HG02642 (cell line): ENCODE data around the gene TXNDC2.

ENCODE experiments used
- ATAC-seq: cut with Tn5 transposase; IDR thresholded peaks from one replicate; pipeline ENCODE4 v1.9.1; 2021; ENCODE audit warnings: mild to moderate bottlenecking; ENCODE audit not compliant: unreplicated experiment, poor library complexity

Gene TXNDC2

DNA sequence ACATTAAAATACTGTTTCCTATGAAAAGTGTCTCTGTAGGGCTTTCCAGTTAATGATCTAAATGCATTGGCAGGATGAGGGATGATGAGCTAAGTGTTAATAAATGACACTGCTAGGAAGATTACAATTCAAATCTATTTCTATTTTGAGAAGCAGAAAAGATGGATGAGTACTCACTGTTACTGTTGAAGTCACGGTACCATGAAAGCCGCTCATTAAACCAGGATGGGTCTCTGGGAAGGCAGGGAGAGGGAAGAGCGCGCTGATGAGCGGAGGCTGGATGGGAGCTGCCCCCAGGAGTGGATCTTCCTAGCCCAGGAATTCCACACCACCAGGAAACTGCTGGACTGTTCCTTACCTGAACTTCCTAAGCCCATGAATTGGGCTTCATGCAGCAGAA, 27.1 kb upstream of the TXNDC2 start:
- no peak for ATAC-seq

DNA sequence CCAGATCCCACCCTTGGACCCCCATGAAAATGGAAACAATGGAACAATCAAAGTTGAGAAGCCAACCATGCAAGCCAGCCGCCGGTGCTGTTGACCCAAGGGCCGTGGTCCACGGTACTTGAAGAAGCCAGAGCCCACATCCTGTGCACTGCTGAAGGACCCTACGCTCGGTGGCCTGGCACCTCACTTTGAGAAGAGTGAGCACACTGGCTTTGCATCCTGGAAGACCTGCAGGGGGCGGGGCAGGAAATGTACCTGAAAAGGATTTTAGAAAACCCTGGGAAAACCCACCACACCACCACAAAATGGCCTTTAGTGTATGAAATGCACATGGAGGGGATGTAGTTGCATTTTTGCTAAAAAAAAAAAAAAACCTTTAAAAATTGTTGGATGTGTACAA, 26.5 kb upstream of the TXNDC2 start:
- ATAC-seq: no peak

DNA sequence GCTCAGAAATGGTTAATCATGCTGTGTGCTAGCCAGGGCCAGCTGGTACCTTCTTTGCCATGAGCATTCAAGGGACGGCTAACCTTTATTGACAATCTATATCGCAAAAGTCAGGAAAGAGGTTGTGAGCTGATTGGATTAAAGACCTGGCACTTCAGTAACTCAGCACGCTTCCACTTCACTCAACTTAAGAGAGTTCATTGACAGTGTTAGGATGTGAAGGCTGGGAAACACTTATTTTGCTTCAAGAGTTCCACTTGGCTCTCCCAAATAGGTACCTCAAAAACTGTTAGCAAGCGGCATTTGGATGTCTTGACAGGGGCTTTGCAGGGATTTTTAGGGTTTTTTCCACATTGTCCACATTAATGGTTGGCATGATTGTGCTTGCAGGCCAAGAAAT, 25.1 kb upstream of the TXNDC2 start:
- ATAC-seq: no peak

DNA sequence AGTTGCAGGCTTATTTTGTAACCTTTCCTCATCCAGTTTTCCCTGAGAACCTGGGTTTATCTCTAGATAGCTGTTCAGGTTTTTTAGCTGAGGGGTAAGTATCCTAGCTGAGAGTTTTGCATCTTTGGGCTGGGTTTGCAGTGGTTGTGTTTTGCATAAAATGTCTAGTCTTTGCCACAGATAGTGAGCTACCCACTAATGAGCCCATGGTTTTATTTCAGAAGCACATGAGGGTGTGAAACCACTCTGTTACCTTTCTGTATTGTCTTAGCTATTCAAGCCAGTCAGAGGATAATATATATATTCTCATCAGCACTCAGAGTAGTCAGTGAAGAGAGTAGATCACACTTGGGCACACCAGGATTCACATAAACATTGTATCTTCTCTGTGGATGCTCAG, 24.6 kb upstream of the TXNDC2 start:
- no peak for ATAC-seq

DNA sequence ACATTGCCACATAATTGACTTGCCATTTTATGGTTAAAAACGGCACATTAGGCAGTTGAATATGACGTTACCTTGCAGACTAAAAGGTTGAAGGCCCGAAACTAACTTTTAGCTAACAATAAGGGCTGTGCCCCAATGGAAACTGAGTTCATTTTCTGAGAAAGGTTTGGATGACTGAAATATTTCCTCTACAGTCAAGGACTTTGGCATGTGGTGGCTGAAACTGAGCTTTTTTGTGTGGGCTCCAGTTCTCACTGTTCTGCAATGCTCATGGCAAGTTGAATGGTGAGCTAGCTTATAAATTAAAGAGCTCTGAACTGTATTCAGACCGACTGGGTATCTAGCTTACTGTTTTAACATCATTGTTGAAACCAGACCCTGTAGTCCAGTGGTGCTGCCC, 23.8 kb upstream of the TXNDC2 start:
- no peak for ATAC-seq

DNA sequence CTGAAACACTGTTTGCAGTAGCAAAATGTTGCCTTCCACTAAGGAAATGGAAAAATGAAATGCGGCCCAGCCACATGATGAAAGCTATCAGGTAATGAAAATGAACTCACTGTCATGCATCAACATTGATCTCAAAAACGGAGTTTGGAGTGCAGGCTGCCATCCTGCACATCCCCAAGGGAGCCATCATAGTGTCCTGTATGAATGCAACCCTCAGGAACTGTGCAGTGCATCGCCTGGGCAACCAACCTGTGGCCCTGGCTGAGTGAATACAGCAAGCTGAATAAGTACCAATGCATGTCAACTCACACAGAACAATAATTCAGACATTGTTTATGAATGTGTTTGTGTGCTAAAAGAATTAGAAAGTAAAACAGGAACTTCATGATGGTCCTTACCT, 23.1 kb upstream of the TXNDC2 start:
- ATAC-seq: no peak

DNA sequence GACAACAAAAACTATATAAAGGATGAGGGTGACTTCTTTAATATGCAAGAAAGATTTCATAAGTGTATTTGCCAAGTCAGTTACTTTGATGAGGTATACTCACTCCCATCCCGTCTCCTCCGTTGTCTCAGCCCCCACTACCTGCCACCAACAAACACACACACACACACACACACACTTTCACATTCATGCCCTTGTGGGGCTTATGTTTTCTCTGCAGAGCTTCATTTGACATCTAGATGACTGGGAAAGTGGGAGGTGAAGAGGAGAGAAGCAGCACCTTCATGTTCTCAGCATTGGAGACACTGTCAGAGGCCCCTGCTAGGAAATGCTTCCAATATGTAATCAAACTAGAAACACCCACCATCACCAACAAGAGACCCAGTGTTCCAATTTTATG, 22.5 kb upstream of the TXNDC2 start:
- ATAC-seq: no peak

DNA sequence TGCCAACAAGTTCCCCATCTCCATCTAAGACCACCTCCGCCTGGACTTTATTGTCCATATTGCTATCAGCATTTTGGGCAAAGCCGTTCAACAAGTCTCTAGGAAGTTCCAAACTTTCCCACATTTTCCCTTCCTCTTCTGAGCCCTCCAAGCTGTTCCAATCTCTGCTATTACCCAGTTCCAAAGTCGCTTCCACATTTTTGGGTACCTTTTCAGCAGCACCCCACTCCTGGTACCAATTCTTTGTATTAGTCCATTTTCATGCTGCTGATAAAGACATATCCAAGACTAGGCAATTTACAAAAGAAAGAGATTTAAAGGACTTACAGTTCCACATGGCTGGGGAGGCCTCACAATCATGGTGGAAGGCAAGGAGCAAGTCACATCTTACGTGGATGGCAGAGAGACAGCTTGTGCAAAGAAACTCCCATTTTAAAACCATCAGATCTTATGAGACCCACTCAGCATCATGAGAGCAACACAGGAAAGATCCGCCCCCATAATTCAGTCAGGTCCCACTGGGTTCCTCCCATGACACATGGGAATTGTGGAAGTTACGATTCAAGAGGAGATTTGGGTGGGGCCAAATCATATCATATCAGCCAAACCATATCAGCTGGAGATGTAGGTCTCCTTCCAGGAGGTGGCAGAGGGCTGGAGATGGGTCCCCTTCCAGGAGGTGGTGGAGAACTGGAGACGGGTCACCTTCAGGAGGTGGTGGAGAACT, 19.8 kb upstream of the TXNDC2 start:
- no peak for ATAC-seq

DNA sequence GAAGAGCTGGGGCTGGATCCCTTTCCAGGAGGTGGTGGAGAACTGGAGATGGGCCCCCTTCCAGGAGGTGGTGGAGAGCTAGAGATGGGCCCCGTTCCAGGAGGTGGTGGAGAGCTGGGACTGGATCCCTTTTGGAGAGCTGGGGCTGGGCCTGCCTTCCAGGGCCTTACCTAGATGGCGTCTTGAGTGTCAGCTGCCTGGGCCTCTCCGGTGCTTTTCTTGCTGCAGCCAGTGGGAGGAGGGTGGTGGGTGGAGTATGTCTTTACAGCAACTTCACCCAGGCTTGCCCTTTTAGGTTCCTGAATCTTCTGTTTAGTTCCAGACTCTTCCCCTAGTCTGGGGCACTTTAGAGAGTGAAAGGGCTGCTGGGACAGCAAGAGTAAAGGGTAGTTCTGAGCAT, 19.1 kb upstream of the TXNDC2 start:
- no peak for ATAC-seq

DNA sequence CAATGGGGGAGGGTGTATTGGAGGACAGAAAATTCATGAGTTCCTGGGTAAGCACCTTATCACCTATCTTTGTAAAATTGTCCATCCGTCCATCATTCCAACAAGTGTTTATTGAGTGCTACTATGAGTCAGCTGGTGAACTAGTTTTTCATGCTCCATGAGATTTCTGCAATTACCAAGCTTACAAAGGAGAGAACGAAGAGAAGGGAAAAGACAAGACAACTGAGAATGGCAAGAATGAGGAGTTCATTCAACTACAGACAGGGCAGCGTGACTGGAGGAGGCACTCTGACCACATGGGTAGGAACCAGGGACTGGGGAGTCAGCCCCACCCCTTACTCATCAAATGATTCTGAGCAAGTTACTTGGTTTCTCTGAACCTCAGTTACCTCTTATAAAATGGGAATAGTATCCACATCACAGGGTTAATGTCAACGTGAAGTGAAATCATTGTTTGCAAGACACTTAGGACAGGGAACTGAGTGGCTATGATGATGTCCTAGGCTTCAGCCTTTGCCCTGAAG, 18.6 kb upstream of the TXNDC2 start:
- ATAC-seq: no peak

DNA sequence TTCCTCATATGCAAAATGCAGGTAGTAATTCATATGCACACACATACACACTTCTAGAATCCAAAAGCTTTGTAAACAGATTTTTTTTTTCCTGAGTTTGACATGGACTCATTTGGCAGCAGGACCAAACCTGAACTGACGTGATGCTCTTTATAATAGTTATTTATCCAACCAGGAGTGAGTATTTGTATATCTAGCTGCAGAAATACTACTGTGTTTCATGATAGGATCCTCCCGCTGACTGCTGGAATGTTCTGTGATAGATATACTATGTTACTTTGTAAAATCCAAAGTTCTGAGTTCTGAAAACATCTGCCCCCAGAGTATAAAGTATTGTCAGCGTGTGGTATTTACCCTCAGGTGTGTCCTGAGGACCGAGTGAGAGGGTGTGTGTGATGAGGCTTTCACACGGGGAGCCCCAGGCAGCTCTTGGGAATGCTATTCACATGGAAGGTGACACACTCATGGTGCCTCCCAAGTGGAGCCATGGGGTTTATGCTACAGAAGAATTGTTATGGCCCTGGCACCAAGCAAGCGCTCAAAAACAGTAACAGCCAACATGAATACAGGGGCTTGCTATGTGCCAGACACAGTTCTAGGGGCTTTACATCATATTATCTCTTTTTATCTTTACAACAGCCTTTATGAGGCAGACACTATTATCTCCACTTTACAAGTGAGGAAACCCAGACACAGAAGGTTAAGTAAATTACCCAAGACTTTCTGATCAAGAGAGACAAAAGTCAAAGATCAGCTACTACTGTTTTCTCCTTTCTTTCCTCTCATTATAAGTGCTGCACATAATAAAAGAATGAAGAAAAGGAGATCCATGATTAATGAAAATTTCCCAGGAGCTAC, 16.7 kb upstream of the TXNDC2 start:
- ATAC-seq: no peak

DNA sequence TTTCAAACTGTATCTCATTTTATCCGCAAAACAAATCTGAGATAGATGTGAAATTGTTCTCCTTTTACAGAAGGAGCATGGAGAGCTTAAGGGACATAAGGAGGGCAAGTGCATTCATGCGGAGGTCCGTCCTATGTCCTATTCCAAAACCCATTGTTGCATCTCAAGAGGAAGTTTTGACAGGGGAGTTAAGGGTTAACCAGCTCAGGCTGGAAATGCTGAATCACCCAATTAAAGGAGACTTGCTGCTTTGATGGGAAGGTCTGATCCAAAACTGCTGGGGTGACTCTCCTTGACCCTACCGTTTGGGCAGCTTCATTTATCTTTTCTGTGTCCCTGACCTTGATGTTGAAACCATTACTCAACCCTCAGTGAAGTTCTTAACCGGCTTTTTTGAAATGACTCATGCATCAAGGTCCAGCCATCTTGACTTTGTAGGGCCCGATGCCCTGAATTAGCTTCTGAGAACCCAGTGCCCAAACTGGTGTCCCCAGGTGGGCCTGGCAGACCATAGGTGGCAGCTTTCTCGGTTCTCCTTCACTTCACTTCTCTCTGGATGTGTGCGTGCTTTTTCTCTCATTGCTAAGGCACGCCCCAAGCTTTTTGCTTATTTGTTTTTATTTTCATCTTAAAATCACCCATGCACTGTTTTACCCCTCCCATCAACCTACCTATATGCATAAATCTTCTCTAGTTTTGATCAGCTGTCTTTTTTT, 15.9 kb upstream of the TXNDC2 start:
- ATAC-seq: no peak

DNA sequence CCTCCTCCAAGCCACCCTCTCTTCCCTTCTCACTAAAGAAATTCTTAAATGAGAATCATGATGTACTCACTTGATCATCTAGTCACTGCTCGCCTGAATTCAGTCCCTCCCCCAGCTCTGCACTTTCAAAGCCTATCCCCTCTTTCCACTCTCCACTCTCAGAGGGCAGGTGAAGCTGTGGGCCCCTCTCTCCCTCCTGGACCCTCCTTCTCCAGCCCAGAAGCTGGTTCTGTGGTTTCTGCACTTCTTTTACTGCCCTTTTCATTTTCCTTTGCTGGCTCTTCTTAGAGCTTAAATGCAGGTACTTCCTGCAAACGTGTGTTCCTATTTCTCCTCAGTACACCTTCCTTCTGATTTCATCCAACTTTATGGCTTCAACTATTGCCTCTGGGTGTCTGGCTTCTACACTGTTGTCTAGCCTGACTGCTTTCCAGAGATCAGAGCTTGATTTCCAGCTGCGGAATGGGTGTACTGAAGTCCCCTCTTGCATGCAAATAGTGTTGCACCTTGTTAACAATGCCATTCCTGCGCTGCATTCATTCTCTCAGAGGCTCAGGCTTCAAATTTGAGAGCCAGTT, 15.3 kb upstream of the TXNDC2 start:
- ATAC-seq: no peak

DNA sequence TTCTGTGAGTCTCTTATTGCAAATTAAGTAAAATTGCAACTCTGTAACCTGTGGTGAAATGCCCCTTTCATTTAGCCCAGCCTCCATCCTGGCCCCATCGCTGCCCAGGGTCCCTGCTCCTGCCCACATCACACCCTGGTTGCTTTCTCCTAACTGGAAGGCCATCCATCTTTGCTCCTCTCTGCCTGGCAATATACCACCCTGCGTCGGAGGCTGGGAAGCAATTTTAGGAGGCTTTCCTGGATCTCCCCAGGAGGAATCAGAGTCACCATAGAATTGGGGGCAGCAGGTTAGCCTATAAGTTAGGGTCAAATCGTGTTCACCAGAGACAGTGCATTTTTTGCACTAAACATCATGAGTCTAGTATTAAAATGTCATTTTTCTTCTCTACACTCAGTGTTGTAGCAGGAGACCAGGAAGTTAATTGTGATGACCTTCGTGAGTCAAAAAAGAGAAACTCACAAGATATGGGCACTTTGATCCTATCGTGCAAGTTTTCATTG, 14.5 kb upstream of the TXNDC2 start:
- ATAC-seq: no peak

DNA sequence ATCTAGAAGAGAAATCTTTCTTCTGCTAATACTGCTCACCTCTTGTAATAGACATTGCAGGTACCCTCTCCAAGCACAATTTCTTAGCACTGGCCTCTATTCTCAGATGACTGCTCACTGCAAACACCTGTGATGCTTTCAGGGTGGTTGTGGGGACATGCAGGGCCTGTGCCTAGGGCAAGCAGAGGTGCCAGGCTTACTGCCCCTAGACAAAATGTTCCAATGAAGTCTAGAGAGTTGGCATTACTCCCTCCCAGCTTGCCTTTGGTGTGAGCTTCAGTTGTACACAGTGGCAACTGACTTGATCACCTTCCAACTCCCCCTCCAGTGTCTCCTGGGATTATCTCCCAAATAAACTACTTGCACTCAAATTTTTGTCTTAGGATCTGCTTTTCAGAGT, 12.9 kb upstream of the TXNDC2 start:
- no peak for ATAC-seq

DNA sequence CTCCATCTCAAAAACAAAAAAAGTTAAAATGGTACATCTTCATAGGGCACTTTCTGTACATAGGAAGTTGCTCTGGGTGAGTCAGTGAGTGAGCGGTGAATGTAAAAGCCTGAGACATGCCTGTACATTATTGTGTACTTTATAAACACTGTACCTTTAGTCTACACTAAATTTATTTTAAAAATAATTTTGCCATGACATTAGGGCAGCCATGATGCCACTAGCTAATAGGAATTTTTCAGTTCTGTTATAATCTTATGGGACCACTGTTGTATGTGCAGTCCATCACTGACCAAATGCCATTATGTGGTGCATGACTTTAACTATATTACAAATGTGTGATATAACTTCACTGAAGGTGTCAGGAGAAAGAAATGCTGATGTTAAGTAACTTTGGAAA, 11.0 kb upstream of the TXNDC2 start:
- no peak for ATAC-seq

DNA sequence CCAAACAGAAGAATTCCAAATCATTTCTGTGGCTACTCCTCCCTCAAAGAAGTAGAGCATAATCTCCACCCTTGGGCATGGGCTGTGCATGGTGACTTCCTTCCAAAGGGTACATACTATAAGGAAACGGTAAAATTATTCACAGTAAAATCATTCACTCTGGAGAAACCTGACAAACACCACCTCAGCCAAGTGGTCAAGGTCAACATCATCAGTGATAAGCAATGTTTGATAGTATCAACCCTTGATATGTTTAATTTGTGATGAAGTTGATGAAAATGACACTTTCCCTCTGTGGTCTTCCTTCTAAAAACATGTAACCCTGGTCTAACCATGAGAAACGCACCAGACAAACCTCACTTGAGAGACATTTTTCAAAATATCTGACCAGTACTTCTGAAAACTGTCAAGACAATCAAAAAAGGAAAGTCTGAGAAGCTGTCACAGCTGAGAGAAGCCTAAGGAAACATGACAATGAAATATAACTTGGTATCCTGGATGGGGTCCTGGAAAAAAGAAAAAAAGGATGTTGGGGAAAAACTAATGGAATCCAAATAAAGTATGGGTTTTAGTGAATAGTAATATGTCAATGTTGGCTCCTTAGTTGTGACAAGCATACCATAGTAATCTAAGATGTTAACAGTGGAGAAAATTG, 9.4 kb upstream of the TXNDC2 start:
- no peak for ATAC-seq

DNA sequence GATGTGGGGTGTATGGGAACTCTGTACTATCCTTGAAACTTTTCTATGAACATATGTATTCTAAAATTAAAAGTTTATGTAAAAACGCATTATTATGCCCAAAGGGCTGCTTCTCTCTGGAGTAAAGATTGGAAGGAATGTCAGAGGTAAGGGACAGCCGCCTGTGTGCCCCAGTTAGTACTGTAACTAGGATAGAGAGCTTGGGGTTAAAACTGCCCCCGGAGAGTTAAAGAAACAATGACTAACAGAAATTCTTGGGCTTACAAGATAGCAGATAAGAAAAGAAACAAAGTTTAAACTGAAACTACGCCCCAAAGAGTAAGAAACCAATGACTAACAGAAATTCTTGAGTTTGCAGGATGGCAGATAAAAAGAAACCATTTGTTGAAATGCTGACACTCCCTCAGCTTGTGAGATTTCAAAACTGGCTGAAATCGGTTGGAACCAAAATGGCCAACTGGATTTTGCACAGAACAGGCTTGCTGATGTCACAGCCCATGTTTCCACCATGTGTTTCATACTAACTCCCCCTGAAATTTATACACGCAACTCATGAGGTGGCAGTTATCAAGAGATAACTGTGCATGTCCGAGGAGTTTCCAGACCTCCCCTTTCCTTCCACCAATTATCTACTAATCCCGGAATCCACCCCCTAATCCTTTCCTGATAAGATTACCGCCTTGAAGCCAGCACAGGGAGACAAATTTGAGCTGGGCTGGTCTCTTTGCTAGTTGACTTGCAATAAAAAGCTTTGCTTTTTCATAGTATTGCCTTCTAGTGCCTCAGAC, 8.7 kb upstream of the TXNDC2 start:
- ATAC-seq: no peak

DNA sequence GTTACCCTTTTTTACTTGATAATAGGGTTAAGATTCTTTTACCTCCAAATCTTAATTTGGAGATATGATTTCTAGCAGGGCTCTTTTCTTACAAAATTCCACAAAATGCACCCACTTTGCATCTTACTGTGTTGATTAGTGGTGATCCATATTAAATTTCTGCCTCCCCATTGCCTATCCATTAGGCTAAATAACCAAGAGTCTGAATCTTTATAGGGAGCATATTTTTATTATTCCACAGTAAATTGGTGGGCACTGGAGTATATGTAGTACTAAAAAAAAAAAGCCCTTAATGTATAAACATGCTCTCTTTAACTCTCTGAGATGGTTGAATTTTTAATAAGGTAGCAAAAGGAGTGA, 8.1 kb upstream of the TXNDC2 start:
- ATAC-seq: no peak
